Neural progenitor cell (in vitro differentiated cells): ENCODE measurements around the gene FNIP2.

Experiments used
- EZH2phosphoT487 ChIP-seq: fragments of 200-600 bp; sonication (generic); IDR thresholded peaks from 2 replicates; pipeline ENCODE4 v1.6.1; 2017; ENCODE audit warnings: antibody characterized with exemption
- TF ChIP-seq, protein P1 (sequence below): fragments of 200-600 bp; sonication (generic); IDR thresholded peaks from 2 replicates; pipeline ENCODE4 v1.5.1; 2017; ENCODE audit warnings: antibody characterized with exemption, mild to moderate bottlenecking

GRCh38 chr4:158812133-158812532, 43.3 kb downstream of the FNIP2 start:
- TF ChIP-seq, protein P1, sequence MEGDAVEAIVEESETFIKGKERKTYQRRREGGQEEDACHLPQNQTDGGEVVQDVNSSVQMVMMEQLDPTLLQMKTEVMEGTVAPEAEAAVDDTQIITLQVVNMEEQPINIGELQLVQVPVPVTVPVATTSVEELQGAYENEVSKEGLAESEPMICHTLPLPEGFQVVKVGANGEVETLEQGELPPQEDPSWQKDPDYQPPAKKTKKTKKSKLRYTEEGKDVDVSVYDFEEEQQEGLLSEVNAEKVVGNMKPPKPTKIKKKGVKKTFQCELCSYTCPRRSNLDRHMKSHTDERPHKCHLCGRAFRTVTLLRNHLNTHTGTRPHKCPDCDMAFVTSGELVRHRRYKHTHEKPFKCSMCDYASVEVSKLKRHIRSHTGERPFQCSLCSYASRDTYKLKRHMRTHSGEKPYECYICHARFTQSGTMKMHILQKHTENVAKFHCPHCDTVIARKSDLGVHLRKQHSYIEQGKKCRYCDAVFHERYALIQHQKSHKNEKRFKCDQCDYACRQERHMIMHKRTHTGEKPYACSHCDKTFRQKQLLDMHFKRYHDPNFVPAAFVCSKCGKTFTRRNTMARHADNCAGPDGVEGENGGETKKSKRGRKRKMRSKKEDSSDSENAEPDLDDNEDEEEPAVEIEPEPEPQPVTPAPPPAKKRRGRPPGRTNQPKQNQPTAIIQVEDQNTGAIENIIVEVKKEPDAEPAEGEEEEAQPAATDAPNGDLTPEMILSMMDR, result no peak
- no peak for TF ChIP-seq EZH2phosphoT487
